Right atrium auricular region (tissue), 2 donors: Measurements from ENCODE around the gene YBEY. TPM values are rescaled to one million over a fixed set of nuclear protein-coding genes. Genes with fewer than 3 reads are reported as not detected.

Experiments used
- DNase-seq: peaks from one replicate; pipeline ENCODE4 v3.0.0-alpha.2; 2019; ENCODE audit warnings: low spot score
- H3K27ac ChIP-seq, 2 donors: fragments of 200-600 bp; sonication (generic); 1 replicate in 1 of 2; 2 replicates in 1 of 2; pipeline ENCODE4 v1.5.1; 2016 to 2019
- H3K27me3 ChIP-seq, 2 donors: fragments of 200-600 bp; sonication (generic); one replicate each; pipeline versions ENCODE4 v1.5.1 to v1.6.0; 2017 to 2019
- H3K36me3 ChIP-seq: fragments of 200-600 bp; sonication (generic); one replicate; pipeline ENCODE4 v1.5.1; 2016
- H3K4me1 ChIP-seq, 2 donors: fragments of 200-600 bp; sonication (generic); one replicate each; pipeline versions ENCODE4 v1.5.1 to v1.6.0; 2017 to 2019
- H3K4me3 ChIP-seq, 2 donors: fragments of 200-600 bp; sonication (generic); 1 replicate in 1 of 2; 2 replicates in 1 of 2; pipeline ENCODE4 v1.5.1; 2017 to 2019; ENCODE audit warnings: mild to moderate bottlenecking in 1 of 2, moderate library complexity in 1 of 2
- H3K9me3 ChIP-seq, 2 donors: fragments of 200-600 bp; sonication (generic); one replicate each; pipeline ENCODE4 v1.5.1; 2019
- CTCF ChIP-seq, 2 donors: fragments of 200-600 bp; sonication (generic); IDR thresholded peaks; one replicate each; pipeline ENCODE4 v1.5.1; 2019; ENCODE audit warnings: antibody characterized with exemption in 2 of 2
- total RNA-seq, 2 donors: library from RNA; depleted of rRNA; stranded (reverse); fragments of >200 nt; gene quantifications; one replicate each; pipeline ENCODE4 v1.1.0, GENCODE V29; 2016

Gene YBEY
- total RNA-seq, 2 donors from 2014 or later: 11.0 to 22.1 TPM

GRCh38 chr21:46248827-46249226 lies 37.3 kb upstream of the YBEY start:
- no peak for TF ChIP-seq CTCF (IDR thresholded peaks at IDR 0.05)
- Histone ChIP-seq H3K4me3 (no peak overlapping the region), H3K4me1 (no peaks in the 10 kb centered on the region), H3K9me3 (no peaks in the 10 kb centered on the region), H3K27ac (no peak overlapping the region), H3K36me3 (peaks cover 89% of the 10 kb centered on the region), H3K27me3 (no peaks in the 10 kb centered on the region)
- DNase-seq: no peak

- no peaks in the 10 kb centered on the region for H3K4me1 ChIP-seq
- no peak overlapping the region for H3K27ac ChIP-seq
- no peaks in the 10 kb centered on the region for H3K27me3 ChIP-seq
- no peaks in the 10 kb centered on the region for H3K9me3 ChIP-seq
- TF ChIP-seq CTCF (IDR thresholded peaks at IDR 0.05): no peak
- no peak overlapping the region for H3K4me3 ChIP-seq
- peaks cover 89% of the 10 kb centered on the region for H3K36me3 ChIP-seq
- DNase-seq: no peak
Measured at GRCh38 chr21:46250146-46250725, 35.9 kb upstream of the YBEY start.

GRCh38 chr21:46252840-46253239 lies 33.3 kb upstream of the YBEY start:
- Histone ChIP-seq H3K36me3 (peaks cover 89% of the 10 kb centered on the region), H3K4me3 (no peak overlapping the region), H3K27me3 (no peaks in the 10 kb centered on the region), H3K4me1 (no peaks in the 10 kb centered on the region), H3K27ac (no peak overlapping the region), H3K9me3 (no peaks in the 10 kb centered on the region)
- no peak for TF ChIP-seq CTCF (IDR thresholded peaks at IDR 0.05)
- DNase-seq: no peak

- no peaks in the 10 kb centered on the region for H3K4me1 ChIP-seq
- no peak overlapping the region for H3K27ac ChIP-seq
- H3K27me3 ChIP-seq: no peaks in the 10 kb centered on the region
- peaks cover 92% of the 10 kb centered on the region for H3K36me3 ChIP-seq
- H3K4me3 ChIP-seq: no peak overlapping the region
- H3K9me3 ChIP-seq: no peaks in the 10 kb centered on the region
- DNase-seq: no peak
- no peak for TF ChIP-seq CTCF (IDR thresholded peaks at IDR 0.05)
Measured at GRCh38 chr21:46253610-46254124, 32.5 kb upstream of the YBEY start.

- H3K4me1 ChIP-seq: no peaks in the 10 kb centered on the region
- H3K27ac ChIP-seq: no peak overlapping the region
- H3K27me3 ChIP-seq: no peaks in the 10 kb centered on the region
- no peak for TF ChIP-seq CTCF (IDR thresholded peaks at IDR 0.05)
- peaks cover 96% of the 10 kb centered on the region for H3K36me3 ChIP-seq
- no peak for DNase-seq
- H3K4me3 ChIP-seq: no peak overlapping the region
- no peaks in the 10 kb centered on the region for H3K9me3 ChIP-seq
Measured at GRCh38 chr21:46254208-46254975, 31.8 kb upstream of the YBEY start.
